Erythroblast (primary cell): Measurements from ENCODE around the gene TFCP2.

Experiments used
- DNase-seq, 2 experiments: peaks; one replicate each; lab custom pipeline; 2025; lab: John Stamatoyannopoulos, UW
- GATA1 ChIP-seq: IDR thresholded peaks from 2 replicates; pipeline ENCODE4 v1.6.1; 2011; ENCODE audit warnings: low read depth, mild to moderate bottlenecking, control low read depth, low read length, moderate library complexity
- POLR2A ChIP-seq: IDR thresholded peaks from 2 replicates; pipeline ENCODE4 v1.6.1; 2011; ENCODE audit warnings: mild to moderate bottlenecking, low read length

Gene TFCP2

GRCh38 chr12:51075390-51075789 lies 97.5 kb downstream of the TFCP2 start:
- TF ChIP-seq POLR2A (no peak), GATA1 (no peak)
- no peak for DNase-seq

GRCh38 chr12:51071663-51072062 lies 101.3 kb downstream of the TFCP2 start:
- DNase-seq: no peak
- TF ChIP-seq GATA1 (no peak), POLR2A (no peak)

- TF ChIP-seq POLR2A (no peak), GATA1 (no peak)
- DNase-seq: no peak
Measured at GRCh38 chr12:51070004-51070403, 102.9 kb downstream of the TFCP2 start.

GRCh38 chr12:51067771-51068170 lies 105.2 kb downstream of the TFCP2 start:
- TF ChIP-seq POLR2A: no peak
- no peak for TF ChIP-seq GATA1
- peak; percentile 43 to 57 for DNase-seq

- DNase-seq: no peak
- TF ChIP-seq GATA1 (no peak), POLR2A (no peak)
Measured at GRCh38 chr12:51067229-51067628, 105.7 kb downstream of the TFCP2 start.

- no peak for DNase-seq
Measured at GRCh38 chr12:51065530-51065929, 107.4 kb downstream of the TFCP2 start.

GRCh38 chr12:51062631-51063397 lies 110.1 kb downstream of the TFCP2 start:
- TF ChIP-seq GATA1: no peak
- peak; percentile 24 for TF ChIP-seq POLR2A
- DNase-seq: no peak

More at GRCh38 chr12:51065530-51065929, 107.4 kb downstream of the TFCP2 start:
- TF ChIP-seq POLR2A (no peak), GATA1 (no peak)

GRCh38 chr12:51059086-51059485 lies 113.8 kb downstream of the TFCP2 start:
- TF ChIP-seq POLR2A (no peak), GATA1 (no peak)
- DNase-seq: no peak

- no peak for DNase-seq
- no peak for TF ChIP-seq POLR2A
- no peak for TF ChIP-seq GATA1
Measured at GRCh38 chr12:51056242-51056641, 116.7 kb downstream of the TFCP2 start.

- DNase-seq: no peak
- no peak for TF ChIP-seq POLR2A
- no peak for TF ChIP-seq GATA1
Measured at GRCh38 chr12:51055060-51055459, 117.9 kb downstream of the TFCP2 start.

GRCh38 chr12:51051787-51052186 lies 121.1 kb downstream of the TFCP2 start:
- DNase-seq: no peak
- TF ChIP-seq POLR2A (no peak), GATA1 (no peak)

- TF ChIP-seq GATA1 (no peak), POLR2A (no peak)
Measured at GRCh38 chr12:51049525-51049924, 123.4 kb downstream of the TFCP2 start.

GRCh38 chr12:51048661-51049251 lies 124.2 kb downstream of the TFCP2 start:
- TF ChIP-seq POLR2A (no peak), GATA1 (no peak)
- DNase-seq: peak; percentile 48 to 67

More at GRCh38 chr12:51049525-51049924, 123.4 kb downstream of the TFCP2 start:
- no peak for DNase-seq
